Jurkat, Clone E6-1 (cell line): Measurements from ENCODE around the gene RCSD1. TPM values are rescaled to one million over a fixed set of nuclear protein-coding genes. Genes with fewer than 3 reads are reported as not detected.
A peak's percentile ranks its signal among the peaks of the same experiment; 100 is the strongest.
"Not testable (repeated sequence)": the region's sequence is repeated elsewhere in the genome, so short reads cannot be mapped to it uniquely, and the experiment has no call there.

Experiments used
- DNase-seq: peaks from one replicate; pipeline ENCODE4 v3.0.0-alpha.2; 2011; ENCODE audit warnings: low read depth, low spot score
- H3K4me3 ChIP-seq: 2 replicates; pipeline ENCODE4 v1.5.1; 2011; ENCODE audit warnings: mild to moderate bottlenecking, low read length, control low read depth, moderate library complexity
- polyA plus RNA-seq: library from polyadenylated mRNA; unstranded; fragments of >200 nt; gene quantifications from one replicate; pipeline ENCODE4 v1.2.1, GENCODE V29; 2012; ENCODE audit warnings: missing spikeins; ENCODE audit not compliant: insufficient read length, insufficient read depth

The RCSD1 gene
- 86.3 TPM for polyA plus RNA-seq

GRCh38 chr1:167629681-167630567, at the start of gene RCSD1:
Gene RCSD1, plus strand, starts transcription at chr1:167630232. Its CDS starts 192 bp downstream, at chr1:167630424.
- peak; percentile 70 for DNase-seq
- H3K4me3 ChIP-seq: peak within 1 kb of the TSS; percentile 95

DNA sequence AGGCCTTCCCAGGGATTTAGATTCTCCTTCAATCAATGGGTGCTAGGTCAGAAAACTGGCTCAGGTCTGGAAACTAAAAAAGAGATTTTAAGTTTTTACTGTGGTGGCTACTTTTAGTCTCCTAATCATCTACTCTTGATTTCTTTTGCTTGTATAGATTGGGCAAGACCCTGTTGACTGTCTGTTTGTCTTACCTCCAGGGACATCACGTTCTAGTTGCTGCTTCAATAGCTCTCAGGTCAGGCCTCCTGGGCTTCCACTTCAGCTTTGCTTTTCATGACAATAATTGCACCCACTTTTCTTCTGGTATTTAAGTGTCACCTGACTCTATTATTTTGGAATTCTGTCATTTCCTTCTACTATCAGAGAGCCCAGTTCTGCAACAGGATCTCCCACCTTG, 48.0 kb upstream of the RCSD1 start:
- no peak for DNase-seq
- H3K4me3 ChIP-seq: no peak overlapping the region

GRCh38 chr1:167582722-167583121, 47.3 kb upstream of the RCSD1 start:
- no peak for DNase-seq
- H3K4me3 ChIP-seq: no peak overlapping the region

- H3K4me3 ChIP-seq: no peak overlapping the region
- DNase-seq: no peak
Measured at GRCh38 chr1:167584581-167584980, 45.5 kb upstream of the RCSD1 start.

- H3K4me3 ChIP-seq: no peak overlapping the region
- DNase-seq: no peak
Measured at GRCh38 chr1:167587342-167587741, 42.7 kb upstream of the RCSD1 start.

- H3K4me3 ChIP-seq: no peak overlapping the region
- no peak for DNase-seq
Measured at GRCh38 chr1:167587872-167588271, 42.2 kb upstream of the RCSD1 start.

DNA sequence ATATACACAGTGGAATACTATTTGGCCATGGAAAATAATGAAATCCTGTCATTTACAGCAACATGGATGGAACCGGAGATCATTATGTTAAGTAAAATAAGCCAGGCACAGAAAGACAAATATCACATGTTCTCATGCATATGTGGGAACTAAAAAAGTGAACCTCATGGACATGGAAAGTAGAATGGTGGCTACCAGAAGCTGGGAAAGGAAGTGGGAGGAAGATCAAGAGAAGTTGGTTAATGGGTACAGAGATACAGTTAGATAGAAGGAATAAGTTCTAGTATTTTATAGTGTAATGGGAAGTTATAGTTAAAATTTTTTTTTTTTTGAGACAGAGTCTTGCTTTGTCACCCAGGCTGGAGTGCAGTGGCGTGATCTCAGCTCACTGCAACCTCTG, 41.7 kb upstream of the RCSD1 start:
- no peak for DNase-seq

DNA sequence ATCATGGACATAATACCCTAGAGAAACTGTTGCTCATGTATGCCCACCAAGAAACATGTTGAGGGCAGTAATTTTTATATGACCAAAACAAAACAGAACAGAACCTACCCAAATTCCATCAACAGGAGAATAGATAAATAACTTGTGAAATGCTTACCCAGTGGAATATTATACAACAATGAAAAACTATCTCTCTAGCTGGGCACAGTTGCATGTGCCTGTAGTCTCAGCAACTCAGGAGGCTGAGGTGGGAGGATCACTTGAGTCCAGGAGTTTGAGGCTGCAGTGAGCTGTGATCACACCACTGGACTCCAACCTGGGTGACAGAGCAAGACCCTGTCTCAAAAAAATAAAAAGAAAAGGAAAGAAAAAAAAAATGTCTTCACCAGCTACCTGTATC, 37.6 kb upstream of the RCSD1 start:
- no peak overlapping the region for H3K4me3 ChIP-seq
- no peak for DNase-seq

More for the DNA sequence above, 41.7 kb upstream of the RCSD1 start:
- no peak overlapping the region for H3K4me3 ChIP-seq

GRCh38 chr1:167593860-167594259, 36.2 kb upstream of the RCSD1 start:
- H3K4me3 ChIP-seq: no peak overlapping the region
- no peak for DNase-seq

- H3K4me3 ChIP-seq: no peak overlapping the region
- no peak for DNase-seq
Measured at GRCh38 chr1:167594822-167595221, 35.2 kb upstream of the RCSD1 start.

DNA sequence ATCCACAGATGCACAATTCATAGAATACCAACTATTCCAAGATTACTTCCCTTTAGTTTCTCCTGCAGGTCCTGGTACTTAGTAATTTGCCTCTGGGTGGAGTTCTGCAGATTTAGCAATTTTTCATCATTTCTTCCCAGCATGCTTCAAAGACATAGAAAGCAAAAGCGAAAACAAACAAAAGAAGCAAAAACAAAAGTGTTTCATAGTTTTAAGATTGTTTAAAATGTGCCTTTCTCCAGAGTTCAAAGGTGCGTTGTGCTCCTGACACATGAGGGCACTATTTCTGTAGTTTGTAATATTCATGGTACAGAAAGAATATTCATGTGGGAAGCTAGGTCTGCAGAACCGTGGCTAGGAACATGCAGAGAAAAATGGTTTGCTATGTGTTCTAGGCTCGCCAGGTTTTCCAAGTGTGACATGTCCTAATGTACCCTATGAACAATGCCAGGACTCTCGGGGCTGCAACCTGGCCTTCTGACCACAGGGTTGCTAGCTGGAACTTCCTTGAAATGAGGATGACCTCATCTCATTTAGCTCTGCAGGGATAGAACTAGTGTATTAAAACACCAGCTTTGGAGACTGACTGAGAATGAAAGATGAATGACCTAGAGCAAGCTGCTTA, 30.0 kb upstream of the RCSD1 start:
- H3K4me3 ChIP-seq: no peak overlapping the region
- peak; percentile 78 for DNase-seq

DNA sequence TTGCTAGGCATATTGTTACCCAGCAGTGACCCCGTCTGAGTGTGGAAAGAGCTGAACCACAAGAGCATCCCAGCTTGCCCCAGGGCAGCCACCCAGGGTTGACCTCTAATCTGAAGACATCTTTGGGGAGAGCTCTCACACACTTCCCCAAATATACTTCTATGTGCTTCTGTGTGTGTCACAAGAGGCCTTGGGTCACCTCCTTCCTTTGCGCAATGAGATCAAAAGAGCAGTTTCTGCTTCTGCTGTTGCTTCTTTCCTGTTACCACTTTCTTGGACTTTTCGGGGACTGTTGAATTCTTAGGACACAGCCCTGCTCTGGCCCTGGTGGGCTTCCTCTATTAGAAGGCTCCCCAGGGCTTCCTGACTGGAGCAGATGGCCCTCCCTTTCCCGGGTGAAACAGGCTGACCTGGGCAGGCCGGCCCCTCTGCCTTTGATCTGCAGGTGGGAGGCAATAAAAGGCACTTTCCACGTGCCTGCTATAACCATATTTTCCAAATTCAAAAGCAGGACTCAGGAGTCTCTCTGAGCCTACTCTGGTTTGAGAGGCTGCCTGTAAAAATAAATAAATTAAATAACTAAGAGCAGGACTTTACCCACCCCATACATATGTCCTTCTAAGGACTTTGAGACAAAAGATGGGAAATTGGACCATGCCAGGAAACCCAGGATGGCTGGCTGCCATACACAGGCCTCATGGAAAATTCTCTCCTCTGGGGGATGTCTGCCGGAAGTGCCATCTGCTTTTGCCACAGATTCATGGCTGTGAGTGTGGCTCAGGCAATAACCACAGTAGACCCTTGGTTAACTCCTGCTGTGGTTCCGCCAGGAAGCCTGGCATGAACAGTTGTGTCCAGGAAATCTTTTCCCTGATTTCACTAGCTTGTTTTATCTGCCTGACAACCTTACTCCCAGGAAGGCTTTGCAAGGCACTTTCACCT, 28.3 kb upstream of the RCSD1 start:
- DNase-seq: no peak
- H3K4me3 ChIP-seq: no peak overlapping the region

GRCh38 chr1:167602840-167603239, 27.2 kb upstream of the RCSD1 start:
- H3K4me3 ChIP-seq: no peak overlapping the region
- no peak for DNase-seq

GRCh38 chr1:167605576-167605975, 24.5 kb upstream of the RCSD1 start:
- no peak overlapping the region for H3K4me3 ChIP-seq
- no peak for DNase-seq

DNA sequence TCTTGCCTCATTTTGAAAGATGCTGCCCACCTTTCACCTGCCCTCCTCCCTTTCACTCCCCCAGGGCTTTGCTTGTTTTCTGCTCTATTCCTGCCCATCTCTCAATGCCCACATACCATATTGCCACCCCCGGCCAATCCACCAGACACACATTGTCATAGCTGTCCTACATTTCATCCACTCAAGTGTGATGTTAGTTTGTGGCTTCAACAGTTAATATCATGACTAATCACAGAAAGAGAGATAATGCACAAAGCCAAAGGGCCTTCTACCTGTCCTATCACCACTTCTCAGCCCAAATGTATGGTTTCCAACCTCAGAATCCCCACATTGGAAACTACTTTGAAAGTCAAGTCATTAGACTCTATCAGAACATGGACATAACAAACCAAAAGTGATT, 18.0 kb upstream of the RCSD1 start:
- no peak overlapping the region for H3K4me3 ChIP-seq
- DNase-seq: no peak

DNA sequence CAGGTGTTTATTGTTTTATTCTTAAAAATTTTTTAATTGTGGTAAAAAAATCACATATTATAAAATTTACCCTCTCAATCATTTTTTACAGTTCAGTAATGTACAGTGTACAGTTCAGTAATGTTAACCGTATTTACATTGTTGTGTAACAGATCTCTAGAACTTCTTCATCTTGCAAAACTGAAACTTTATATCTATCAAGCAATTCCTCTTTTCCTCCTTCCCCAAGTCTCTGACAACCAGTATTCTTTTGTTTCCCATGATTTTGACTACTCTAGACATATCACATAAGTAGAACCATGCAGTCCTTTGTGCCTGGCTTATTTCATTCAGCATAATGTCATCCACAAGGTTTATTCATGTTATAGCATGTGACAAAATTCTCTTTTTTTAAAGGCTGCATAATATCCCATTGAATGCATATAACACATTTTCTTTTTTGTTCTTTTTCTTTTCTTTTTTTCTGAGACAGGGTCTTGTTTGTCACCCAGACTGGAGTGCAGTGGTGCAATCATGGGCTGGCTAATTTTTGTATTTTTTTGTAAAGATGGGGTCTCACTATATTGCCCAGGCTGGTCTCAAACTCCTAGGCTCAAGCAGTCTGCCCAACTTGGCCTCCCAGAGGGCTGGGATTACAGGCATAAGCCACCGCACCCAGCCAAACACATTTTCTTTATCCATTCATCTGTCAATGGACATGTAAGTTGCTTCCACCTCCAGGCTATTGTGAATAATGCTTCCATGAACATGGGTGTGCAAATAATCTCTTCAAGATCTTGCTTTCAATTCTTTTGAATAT, 17.2 kb upstream of the RCSD1 start:
- no peak for DNase-seq

GRCh38 chr1:167613984-167614383, 16.0 kb upstream of the RCSD1 start:
- not testable (repeated sequence) for DNase-seq, H3K4me3 ChIP-seq

More for the DNA sequence above, 17.2 kb upstream of the RCSD1 start:
- H3K4me3 ChIP-seq: no peak overlapping the region

DNA sequence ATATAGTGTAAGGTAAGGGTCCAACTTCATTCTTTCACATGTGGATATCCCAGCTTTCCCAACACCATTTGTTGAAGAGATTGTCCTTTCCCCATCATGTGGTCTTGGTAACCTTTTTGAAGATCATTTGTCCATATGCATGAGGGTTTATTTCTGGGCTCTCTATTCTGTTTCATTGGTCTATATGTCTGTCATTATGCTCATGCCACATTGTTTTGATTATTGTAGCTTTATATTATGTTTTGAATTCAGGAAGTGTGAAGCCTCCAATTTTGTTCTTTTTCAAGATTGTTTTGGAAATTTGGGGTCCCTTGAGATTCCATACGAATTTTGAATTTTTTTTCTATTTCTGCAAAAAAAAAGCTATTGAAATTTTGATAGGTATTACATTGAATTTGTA, 15.2 kb upstream of the RCSD1 start:
- H3K4me3 ChIP-seq: no peak overlapping the region
- no peak for DNase-seq

DNA sequence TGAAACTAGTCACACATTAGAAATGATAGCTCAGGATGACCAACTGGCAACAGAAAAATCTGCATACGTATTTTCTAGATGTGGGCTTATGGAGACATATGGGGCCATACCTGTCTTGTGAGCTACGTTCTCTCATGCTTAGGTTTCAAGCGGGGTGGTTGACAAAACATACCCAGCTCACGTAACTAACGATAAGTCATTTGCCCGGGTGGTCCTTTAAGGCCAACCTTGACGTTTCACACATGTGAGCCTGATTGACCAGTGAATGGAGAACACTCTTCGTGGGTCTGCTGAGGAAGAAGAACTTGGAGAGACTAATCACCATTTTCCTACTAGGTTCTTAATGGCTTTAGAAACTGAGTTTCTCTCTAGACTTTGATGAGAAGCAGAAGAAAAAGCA, 13.5 kb upstream of the RCSD1 start:
- DNase-seq: no peak
- no peak overlapping the region for H3K4me3 ChIP-seq
